ENCODE measurements around the gene DECR2.

GRCh38 chr16:407253-407652 is 5.6 kb downstream of the DECR2 start:
- TF ChIP-seq EZH2 (IDR thresholded peaks at IDR 0.05; ENCODE audit: insufficient read depth, low read length), result no peak
- no peak for TF ChIP-seq CTCF (IDR thresholded peaks at IDR 0.05; ENCODE audit: insufficient read depth, low read depth, low read length)
